Neural crest cell (in vitro differentiated cells): Measurements from ENCODE around the gene SLC25A23. TPM values are rescaled to one million over a fixed set of nuclear protein-coding genes. Genes with fewer than 3 reads are reported as not detected.
A peak's percentile ranks its signal among the peaks of the same experiment; 100 is the strongest.

Experiments
- DNase-seq: peaks from one replicate; pipeline ENCODE4 v3.0.0; 2021; ENCODE audit warnings: low read depth, mixed read lengths, low spot score
- H3K27ac Mint-ChIP-seq: one replicate; pipeline ENCODE4 v1.8.0; 2021; ENCODE audit warnings: mild to moderate bottlenecking, mixed read lengths; ENCODE audit not compliant: unreplicated experiment
- H3K27me3 Mint-ChIP-seq: 2 replicates; pipeline ENCODE4 v1.8.0; 2021; ENCODE audit warnings: low read depth, mild to moderate bottlenecking, mixed read lengths
- H3K36me3 Mint-ChIP-seq: 2 replicates; pipeline ENCODE4 v1.8.0; 2021; ENCODE audit warnings: low read depth, mild to moderate bottlenecking, mixed read lengths
- H3K4me1 Mint-ChIP-seq: 2 replicates; pipeline ENCODE4 v1.8.0; 2021; ENCODE audit warnings: mixed read lengths
- H3K4me3 Mint-ChIP-seq: one replicate; pipeline ENCODE4 v1.8.0; 2021; ENCODE audit warnings: mild to moderate bottlenecking, mixed read lengths
- H3K9me3 Mint-ChIP-seq: 2 replicates; pipeline ENCODE4 v1.8.0; 2021; ENCODE audit warnings: mixed read lengths
- microRNA-seq: library from miRNA; unstranded; fragments of <30 nt; microRNA quantifications from one replicate; pipeline ENCODE4, GENCODE V29; 2020
- total RNA-seq: library from RNA; stranded (reverse); gene quantifications from 2 replicates; pipeline ENCODE4 v1.2.1, GENCODE V29; 2021
- TF ChIP-seq, protein P1 (sequence below): fragments of 200-600 bp; sonication (generic); conservative IDR thresholded peaks from 2 replicates; pipeline ENCODE4 v1.5.0; 2021; ENCODE audit warnings: antibody characterized with exemption, mild to moderate bottlenecking

The SLC25A23 gene
- total RNA-seq, 1 donor from 2014 or later = 72.2 TPM

DNA sequence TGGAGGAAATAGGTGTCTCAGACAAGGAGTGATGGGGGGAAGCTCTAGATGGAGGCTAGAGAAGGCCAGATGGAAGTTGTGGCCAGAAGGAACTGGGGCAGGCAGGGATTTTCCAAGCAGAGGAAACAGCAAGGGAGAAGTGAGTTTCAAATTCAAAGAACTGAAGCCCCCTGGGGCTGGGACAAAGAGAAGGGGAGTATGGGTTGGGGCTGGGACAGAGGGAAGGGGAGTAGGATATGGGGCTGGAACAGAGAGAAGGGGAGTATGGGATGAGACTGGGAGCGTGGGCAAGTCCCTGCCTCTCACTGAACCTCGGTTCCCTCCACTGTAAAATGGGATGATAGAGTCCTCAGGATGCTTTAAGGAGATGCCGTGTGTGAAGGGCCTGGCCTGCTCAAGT, 64.8 kb downstream of the SLC25A23 start:
- H3K27me3 Mint-ChIP-seq = no peaks in the 10 kb centered on the region
- H3K36me3 Mint-ChIP-seq = peaks cover 4% of the 10 kb centered on the region
- H3K27ac Mint-ChIP-seq = peak overlapping the region; percentile 12
- TF ChIP-seq, protein P1, sequence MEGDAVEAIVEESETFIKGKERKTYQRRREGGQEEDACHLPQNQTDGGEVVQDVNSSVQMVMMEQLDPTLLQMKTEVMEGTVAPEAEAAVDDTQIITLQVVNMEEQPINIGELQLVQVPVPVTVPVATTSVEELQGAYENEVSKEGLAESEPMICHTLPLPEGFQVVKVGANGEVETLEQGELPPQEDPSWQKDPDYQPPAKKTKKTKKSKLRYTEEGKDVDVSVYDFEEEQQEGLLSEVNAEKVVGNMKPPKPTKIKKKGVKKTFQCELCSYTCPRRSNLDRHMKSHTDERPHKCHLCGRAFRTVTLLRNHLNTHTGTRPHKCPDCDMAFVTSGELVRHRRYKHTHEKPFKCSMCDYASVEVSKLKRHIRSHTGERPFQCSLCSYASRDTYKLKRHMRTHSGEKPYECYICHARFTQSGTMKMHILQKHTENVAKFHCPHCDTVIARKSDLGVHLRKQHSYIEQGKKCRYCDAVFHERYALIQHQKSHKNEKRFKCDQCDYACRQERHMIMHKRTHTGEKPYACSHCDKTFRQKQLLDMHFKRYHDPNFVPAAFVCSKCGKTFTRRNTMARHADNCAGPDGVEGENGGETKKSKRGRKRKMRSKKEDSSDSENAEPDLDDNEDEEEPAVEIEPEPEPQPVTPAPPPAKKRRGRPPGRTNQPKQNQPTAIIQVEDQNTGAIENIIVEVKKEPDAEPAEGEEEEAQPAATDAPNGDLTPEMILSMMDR = no peak
- H3K4me1 Mint-ChIP-seq = peaks cover 30% of the 10 kb centered on the region
- no peaks in the 10 kb centered on the region for H3K9me3 Mint-ChIP-seq
- DNase-seq = no peak
- peak overlapping the region; percentile 75 for H3K4me3 Mint-ChIP-seq

DNA sequence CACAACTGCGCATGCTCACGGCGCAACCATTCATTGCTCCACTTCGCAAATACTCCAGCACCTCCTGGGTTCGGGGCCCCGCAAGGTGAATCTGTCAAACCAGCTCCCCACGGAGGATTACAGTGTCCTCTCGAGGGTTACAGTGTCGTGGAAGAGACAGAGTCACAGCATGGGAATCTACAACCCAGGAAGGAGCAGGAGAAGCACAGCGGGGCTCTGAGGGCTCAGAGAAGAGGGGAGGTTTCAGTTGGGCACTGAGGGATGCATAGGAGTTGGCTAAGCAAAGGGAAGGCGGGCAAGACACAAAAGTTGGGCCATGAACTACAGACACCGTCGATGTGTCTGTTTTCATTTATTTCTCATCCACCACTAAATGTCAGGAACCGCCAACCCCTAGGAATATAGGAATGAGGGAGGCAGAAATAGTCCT, 65.6 kb downstream of the SLC25A23 start:
- H3K27me3 Mint-ChIP-seq = no peaks in the 10 kb centered on the region
- TF ChIP-seq, protein P1 = no peak
- no peak for DNase-seq
- peaks cover 4% of the 10 kb centered on the region for H3K36me3 Mint-ChIP-seq
- peak overlapping the region; percentile 97 for H3K4me3 Mint-ChIP-seq
- peaks cover 30% of the 10 kb centered on the region for H3K4me1 Mint-ChIP-seq
- H3K9me3 Mint-ChIP-seq = no peaks in the 10 kb centered on the region
- peak overlapping the region; percentile 98 for H3K27ac Mint-ChIP-seq

DNA sequence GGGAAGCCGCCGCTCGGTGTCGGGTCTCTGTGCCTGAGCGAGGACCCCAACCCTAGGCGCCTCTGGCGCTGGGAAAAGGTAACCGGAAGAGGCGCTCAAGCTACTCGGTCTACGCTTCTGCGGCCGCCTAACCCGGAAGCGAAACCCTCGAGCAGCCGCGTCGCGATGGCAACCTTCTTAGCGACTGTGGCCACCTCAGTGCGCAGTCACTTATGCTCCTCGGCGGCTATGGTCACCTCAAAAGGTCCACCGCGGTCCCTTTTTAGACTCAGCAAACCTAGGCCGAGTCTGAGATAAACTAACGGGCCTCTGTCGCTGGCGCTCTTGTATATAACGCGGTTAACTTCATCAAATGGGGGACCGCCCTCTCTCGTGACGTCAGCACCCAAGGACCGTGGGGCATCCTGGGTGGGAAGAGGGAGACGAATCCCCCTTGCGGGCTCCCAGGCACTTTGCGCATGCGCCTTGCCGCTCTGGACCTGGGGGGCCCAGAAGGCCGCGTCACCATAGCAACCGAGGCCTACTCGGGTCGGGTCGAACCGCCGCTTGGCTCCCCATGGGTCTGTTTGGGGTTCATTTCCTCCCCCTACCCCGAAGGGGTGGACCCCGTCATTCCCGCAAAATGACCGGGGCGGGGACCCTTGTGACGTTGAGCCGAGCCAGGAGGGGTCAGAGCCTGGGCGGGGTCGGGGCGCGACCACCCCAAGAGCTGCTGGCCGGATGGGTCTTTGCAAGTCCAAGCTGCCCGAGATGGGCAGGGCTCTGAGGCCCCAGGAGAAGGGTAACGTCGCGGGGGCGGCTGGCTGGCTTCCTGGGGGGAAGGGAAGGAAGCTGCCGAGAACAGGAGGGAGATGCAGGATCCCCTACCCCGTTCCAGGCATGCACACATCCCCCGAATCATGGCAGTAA, 66.3 kb downstream of the SLC25A23 start, which contains the start of gene GTF2F1:
TSS of gene GTF2F1 (minus strand) at position 91 of the 909 bp plus-strand sequence. CDS start 169 bp downstream, outside the sequence.
- peak; percentile 93 for DNase-seq
- peak within 1 kb of the TSS; percentile 97 for H3K4me3 Mint-ChIP-seq
- no peaks in the 10 kb centered on the region for H3K27me3 Mint-ChIP-seq
- TF ChIP-seq, protein P1 = no peak
- H3K27ac Mint-ChIP-seq = peak within 1 kb of the TSS; percentile 98
- peaks cover 4% of the 10 kb centered on the region for H3K36me3 Mint-ChIP-seq
- peaks cover 30% of the 10 kb centered on the region for H3K4me1 Mint-ChIP-seq
- no peaks in the 10 kb centered on the region for H3K9me3 Mint-ChIP-seq

DNA sequence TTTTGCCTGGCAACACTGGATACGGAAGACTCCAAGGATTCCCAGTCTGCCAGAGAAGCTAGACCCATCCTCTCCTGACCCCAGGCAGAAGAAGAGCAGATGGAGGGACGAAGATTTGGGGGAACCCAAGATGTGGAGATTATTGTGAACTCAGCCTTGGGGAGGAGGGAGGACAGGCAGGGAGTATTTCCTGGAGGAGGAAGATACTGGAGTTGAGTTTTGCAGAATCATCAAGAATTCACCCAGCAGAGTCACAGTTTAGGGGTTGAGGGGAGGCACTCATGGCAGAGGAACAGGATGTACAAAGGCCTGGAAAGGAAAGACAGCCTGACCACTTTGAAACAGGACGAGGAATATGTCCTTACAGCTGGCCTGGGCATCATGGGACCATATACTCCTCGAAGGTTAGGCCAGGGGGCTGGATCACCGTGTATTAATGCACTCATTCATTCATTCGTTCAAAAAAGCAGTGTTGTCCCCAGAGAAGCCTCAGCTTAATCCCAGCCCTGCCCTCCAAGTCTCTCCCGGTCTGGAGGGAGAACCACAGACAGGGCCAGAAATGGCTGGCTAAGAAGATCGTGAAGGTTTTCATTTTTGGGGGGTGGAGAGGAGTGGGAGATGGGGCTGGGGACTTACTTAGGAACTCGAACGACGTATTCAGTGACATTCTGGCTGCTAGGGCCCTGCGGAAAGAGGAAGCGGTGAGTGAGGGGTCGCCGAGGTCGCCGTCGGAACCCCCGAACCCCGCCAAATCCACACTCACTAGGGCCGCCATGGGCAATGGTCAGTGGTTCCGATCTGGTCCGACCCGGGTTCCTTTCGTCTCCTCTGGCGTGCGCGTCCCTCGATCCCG, 67.1 kb downstream of the SLC25A23 start:
- no peak for DNase-seq
- peaks cover 30% of the 10 kb centered on the region for H3K4me1 Mint-ChIP-seq
- TF ChIP-seq, protein P1 = no peak
- peak overlapping the region; percentile 98 for H3K27ac Mint-ChIP-seq
- H3K27me3 Mint-ChIP-seq = no peaks in the 10 kb centered on the region
- peaks cover 4% of the 10 kb centered on the region for H3K36me3 Mint-ChIP-seq
- no peaks in the 10 kb centered on the region for H3K9me3 Mint-ChIP-seq
- H3K4me3 Mint-ChIP-seq = peak overlapping the region; percentile 97

Small RNA genes lying within 50 kb of the gene (microRNA-seq; reads per million reads assigned to microRNA genes)
- gene MIR3940 (76.4 reads per million, percentile 57 among the genes with 10 or more reads in this experiment), gene MIR6790 (not detected)

Other genes with a start within 250 kb of the SLC25A23 start
- 86.4 and 96.5 TPM in 2 replicates for gene MLLT1, start 179.8 kb downstream of the SLC25A23 start, total RNA-seq
- gene ACER1, start 126.2 kb downstream of the SLC25A23 start, total RNA-seq = not detected in 2 replicates
- gene CLPP, start 98.3 kb downstream of the SLC25A23 start, total RNA-seq = 86.3 and 93.0 TPM in 2 replicates
- 66.4 and 68.8 TPM in 2 replicates for gene ALKBH7, start 87.0 kb downstream of the SLC25A23 start, total RNA-seq
- 4.1 and 4.4 TPM in 2 replicates for gene PSPN, start 83.9 kb downstream of the SLC25A23 start, total RNA-seq
- gene GTF2F1, start 66.6 kb downstream of the SLC25A23 start, total RNA-seq = 65.9 and 70.3 TPM in 2 replicates
- gene KHSRP, start 35.0 kb downstream of the SLC25A23 start, total RNA-seq = 678 and 690 TPM in 2 replicates
- 1.2 and 1.6 TPM in 2 replicates for gene SLC25A41, start 26.0 kb downstream of the SLC25A23 start, total RNA-seq
- gene CRB3, start 4.5 kb upstream of the SLC25A23 start, total RNA-seq = not detected in 2 replicates
- not detected in 2 replicates for gene DENND1C, start 22.0 kb upstream of the SLC25A23 start, total RNA-seq
- gene TUBB4A, start 42.5 kb upstream of the SLC25A23 start, total RNA-seq = 27.7 and 39.9 TPM in 2 replicates
- 1.3 and 1.4 TPM in 2 replicates for gene TNFSF9, start 71.2 kb upstream of the SLC25A23 start, total RNA-seq
- gene CD70, start 131.4 kb upstream of the SLC25A23 start, total RNA-seq = 0.41 TPM in 1 of 2 replicates, not detected in the other
- not detected in 2 replicates for gene TNFSF14, start 210.4 kb upstream of the SLC25A23 start, total RNA-seq